Testis (tissue), 3 donors: Measurements from ENCODE around the gene H6PD. TPM values are rescaled to one million over a fixed set of nuclear protein-coding genes. Genes with fewer than 3 reads are reported as not detected.

Experiments
- DNase-seq: peaks from one replicate; pipeline ENCODE4 v3.0.0-alpha.2; 2019
- H3K27ac ChIP-seq, 2 donors: fragments of 200-600 bp; sonication (generic); one replicate each; pipeline ENCODE4 v1.5.1; 2019
- H3K27me3 ChIP-seq: fragments of 200-600 bp; sonication (generic); one replicate; pipeline ENCODE4 v1.5.1; 2019
- H3K36me3 ChIP-seq: fragments of 200-600 bp; sonication (generic); one replicate; pipeline ENCODE4 v1.5.1; 2017; ENCODE audit warnings: low read depth; ENCODE audit errors: missing control alignments
- H3K4me1 ChIP-seq: fragments of 200-600 bp; sonication (generic); one replicate; pipeline ENCODE4 v1.5.1; 2019
- H3K4me3 ChIP-seq, 2 donors: fragments of 200-600 bp; sonication (generic); one replicate each; pipeline ENCODE4 v1.5.1; 2017 to 2019
- H3K9me3 ChIP-seq: fragments of 200-600 bp; sonication (generic); one replicate; pipeline ENCODE4 v1.5.1; 2017
- POLR2A ChIP-seq: fragments of 450-650 bp; IDR thresholded peaks from one replicate; pipeline ENCODE4 v1.6.1; 2017; ENCODE audit warnings: antibody characterized with exemption, mild to moderate bottlenecking, moderate library complexity
- WGBS, 2 donors: methylation state at CpG; one replicate each; pipeline ENCODE4 v1.1.5; 2018; 5-methylcytosine and 5-hydroxymethylcytosine counted together
- intact Hi-C: fragments of 100-400 bp; cut with DNase I; formaldehyde crosslinking; loops from one replicate; pipeline ENCODE4 v1.15.1; 2023; ENCODE audit warnings: low total_unique reads
- polyA plus RNA-seq: library from polyadenylated mRNA; stranded (reverse); fragments of 350-450 nt; fragmentation: Illumina TruSeq; extraction: RNeasy Lipid Tissue Mini Kit (QIAGEN cat#74804); gene quantifications from one replicate; pipeline ENCODE4 v1.2.3, GENCODE V29; 2014; ENCODE audit warnings: low read depth, low replicate concordance; ENCODE audit not compliant: insufficient read depth
- total RNA-seq, 2 donors: library from RNA; depleted of rRNA; stranded (reverse); fragments of >200 nt; gene quantifications; one replicate each; pipeline ENCODE4 v1.2.3, GENCODE V29; 2016
- TF ChIP-seq, protein P1 (sequence below), 3 experiments: fragments of 450-650 bp in 2 of 3; fragments of 200-600 bp in 1 of 3; sonication (generic) in 1 of 3; IDR thresholded peaks; one replicate each; pipeline ENCODE4 v1.5.1; 2016 to 2019; ENCODE audit warnings: antibody characterized with exemption in 3 of 3, mild to moderate bottlenecking in 2 of 3, moderate library complexity in 1 of 3

Gene H6PD
- total and polyA plus RNA-seq, 3 donors from 2014 or later = 23.8 to 67.8 (median 55.0) TPM

DNA sequence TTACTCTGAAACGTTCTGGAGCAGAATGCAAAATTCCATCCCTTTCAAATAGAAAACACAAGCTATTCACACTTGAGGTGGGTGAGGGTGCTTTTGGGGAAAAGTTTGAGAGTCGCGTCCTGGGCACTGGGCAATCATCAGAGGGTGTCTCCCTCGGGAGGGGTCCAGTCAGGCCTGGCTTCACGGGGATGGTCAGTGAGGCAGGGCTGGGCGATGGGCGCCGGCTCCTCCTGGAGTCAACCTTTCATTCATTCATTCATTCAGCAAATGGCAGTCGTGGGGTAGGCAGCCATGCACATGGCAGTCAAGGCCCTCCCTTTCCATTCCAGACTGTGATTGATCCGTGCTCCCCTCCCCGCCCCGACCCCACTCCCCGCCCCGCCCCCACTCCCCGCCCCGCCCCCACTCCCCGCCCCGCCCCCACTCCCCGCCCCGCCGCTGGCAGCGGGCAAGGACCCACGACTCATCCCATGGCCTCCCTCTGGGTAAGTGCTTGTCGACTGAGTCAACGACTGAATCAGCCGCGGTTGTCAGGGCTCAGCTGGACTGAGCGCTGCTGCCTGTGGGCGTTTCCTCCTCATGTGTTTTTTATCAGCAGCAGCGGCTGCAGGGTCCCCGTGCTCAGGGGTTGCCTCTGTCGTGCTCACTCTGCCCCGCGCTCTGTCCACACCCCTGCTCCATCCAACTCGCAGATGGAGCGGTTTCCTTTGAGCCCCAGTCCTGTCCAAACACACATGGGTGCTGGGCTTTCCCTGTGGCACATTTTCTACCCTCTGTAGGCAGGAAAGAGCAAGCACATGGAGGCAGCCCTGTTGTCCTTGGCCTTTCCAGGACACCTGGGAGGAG is 45.7 kb downstream of the H6PD start:
- intact Hi-C loops = no loop called here
- 25 to 34% methylated on average over 15 to 36 of the region's 36 CpGs for WGBS, 2 donors
- H3K27ac ChIP-seq = no peak overlapping the region

DNA sequence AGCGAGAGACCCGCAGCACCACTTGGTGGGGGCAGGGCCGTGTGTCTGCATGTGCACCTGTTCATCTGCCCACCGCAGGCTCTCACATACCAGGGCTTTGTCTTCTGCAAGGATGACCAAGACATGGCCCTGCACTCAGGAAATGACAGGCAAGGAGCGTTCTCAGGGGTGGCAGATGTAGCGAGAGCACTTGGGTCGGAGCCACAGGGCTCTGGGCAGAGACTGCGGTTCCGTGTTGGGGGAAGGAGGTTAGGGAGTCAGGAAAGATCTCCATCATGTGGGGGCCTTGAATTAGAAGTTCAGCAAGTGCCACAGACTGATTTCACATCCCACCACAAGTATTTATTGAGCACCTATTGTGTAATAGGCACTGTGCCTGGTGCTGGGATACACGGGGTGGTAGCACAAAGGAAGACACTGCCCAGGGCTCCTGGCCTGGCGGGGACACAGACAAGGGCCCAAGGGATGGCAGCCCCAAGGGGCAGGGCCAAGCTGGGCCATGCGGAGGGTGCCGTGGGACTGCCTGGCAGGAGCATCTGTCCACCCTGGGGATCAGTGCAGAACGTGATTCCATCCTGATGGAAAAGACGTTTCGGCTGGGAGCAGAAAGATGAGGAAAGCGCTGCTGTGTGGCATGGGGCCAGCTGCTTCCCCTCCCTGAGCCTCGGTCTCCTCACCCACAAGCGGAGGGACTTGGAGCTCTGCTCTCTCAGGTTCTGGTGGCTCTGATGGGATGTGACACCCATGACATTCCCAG is 46.7 kb downstream of the H6PD start:
- Histone ChIP-seq H3K27ac (no peak overlapping the region), H3K27me3 (no peaks in the 10 kb centered on the region), H3K4me1 (peaks cover 25% of the 10 kb centered on the region), H3K4me3 (no peak overlapping the region), H3K9me3 (no peaks in the 10 kb centered on the region), H3K36me3 (no peaks in the 10 kb centered on the region)
- no peak for DNase-seq
- WGBS, 2 donors = 52 to 67% methylated on average over 15 to 19 of the region's 19 CpGs
- intact Hi-C loops = no loop called here
- no peak for TF ChIP-seq POLR2A
- TF ChIP-seq, protein P1, sequence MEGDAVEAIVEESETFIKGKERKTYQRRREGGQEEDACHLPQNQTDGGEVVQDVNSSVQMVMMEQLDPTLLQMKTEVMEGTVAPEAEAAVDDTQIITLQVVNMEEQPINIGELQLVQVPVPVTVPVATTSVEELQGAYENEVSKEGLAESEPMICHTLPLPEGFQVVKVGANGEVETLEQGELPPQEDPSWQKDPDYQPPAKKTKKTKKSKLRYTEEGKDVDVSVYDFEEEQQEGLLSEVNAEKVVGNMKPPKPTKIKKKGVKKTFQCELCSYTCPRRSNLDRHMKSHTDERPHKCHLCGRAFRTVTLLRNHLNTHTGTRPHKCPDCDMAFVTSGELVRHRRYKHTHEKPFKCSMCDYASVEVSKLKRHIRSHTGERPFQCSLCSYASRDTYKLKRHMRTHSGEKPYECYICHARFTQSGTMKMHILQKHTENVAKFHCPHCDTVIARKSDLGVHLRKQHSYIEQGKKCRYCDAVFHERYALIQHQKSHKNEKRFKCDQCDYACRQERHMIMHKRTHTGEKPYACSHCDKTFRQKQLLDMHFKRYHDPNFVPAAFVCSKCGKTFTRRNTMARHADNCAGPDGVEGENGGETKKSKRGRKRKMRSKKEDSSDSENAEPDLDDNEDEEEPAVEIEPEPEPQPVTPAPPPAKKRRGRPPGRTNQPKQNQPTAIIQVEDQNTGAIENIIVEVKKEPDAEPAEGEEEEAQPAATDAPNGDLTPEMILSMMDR (IDR thresholded peaks at IDR 0.05) = no peak

More for the DNA sequence above, 45.7 kb downstream of the H6PD start:
- DNase-seq = no peak
- TF ChIP-seq, protein P1 (IDR thresholded peaks at IDR 0.05) = no peak
- no peak for TF ChIP-seq POLR2A
- H3K9me3 ChIP-seq = no peaks in the 10 kb centered on the region
- H3K27me3 ChIP-seq = no peaks in the 10 kb centered on the region
- H3K4me3 ChIP-seq = no peak overlapping the region
- H3K4me1 ChIP-seq = peaks cover 25% of the 10 kb centered on the region
- H3K36me3 ChIP-seq = no peaks in the 10 kb centered on the region

DNA sequence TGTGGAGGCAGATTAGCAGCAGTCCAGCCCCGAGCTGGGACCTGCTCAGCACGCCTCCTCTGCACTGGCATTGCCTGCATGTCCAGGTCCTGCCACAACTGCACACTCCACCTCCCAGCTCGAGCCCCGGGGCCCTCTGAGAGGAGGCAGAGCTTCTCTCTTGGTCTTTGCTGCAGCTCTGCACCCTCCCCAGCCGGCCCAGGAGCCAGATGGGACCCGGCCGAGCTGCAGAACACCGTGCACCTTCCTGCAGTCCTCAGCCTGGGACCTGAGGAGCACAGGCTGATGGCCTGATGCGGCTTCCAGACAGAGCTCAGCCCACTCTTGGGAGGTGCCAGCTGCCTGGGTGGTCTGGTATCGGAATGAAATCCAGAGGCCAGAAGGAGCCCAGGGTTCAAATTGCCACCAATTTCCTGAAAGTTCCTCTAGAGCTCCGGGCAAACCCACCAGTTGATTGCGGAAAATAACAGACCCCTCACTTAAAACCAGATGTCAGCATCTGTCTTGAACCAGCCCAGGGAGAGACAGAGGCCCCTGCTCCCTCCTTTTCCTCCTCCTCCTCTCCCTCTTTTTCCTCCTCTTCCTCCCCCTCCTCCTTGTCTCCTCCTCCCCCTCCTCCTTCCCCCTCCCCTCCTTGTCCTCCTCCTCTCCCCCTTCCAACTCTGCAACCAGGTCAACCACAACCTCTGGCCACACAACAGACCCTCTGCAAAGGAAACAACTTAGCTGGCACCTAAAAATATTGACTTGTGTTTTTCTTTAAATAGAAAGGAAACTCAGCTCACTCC is 47.5 kb downstream of the H6PD start:
- intact Hi-C loops = no loop called here
- no peaks in the 10 kb centered on the region for H3K36me3 ChIP-seq
- no peak overlapping the region for H3K27ac ChIP-seq
- TF ChIP-seq, protein P1 (IDR thresholded peaks at IDR 0.05) = no peak
- TF ChIP-seq POLR2A = no peak
- H3K9me3 ChIP-seq = no peaks in the 10 kb centered on the region
- H3K27me3 ChIP-seq = no peaks in the 10 kb centered on the region
- peak; percentile 52 for DNase-seq
- 34 to 59% methylated on average over 4 to 12 of the region's 12 CpGs for WGBS, 2 donors
- H3K4me3 ChIP-seq = no peak overlapping the region
- H3K4me1 ChIP-seq = peaks cover 25% of the 10 kb centered on the region

DNA sequence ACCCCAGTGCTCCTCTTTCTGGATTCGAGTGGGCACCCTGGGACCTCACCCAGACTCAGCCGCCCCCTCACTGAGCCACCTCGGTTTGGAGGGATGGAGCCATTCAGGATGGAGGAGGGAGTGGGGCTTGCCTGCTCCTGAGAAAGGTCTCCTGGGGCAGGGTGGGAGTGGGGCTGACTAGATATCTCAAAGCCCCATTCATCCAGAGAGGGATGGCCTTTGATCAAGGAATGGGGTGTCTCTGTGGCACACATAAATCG is 48.1 kb downstream of the H6PD start:
- intact Hi-C loops = no loop called here
- H3K27ac ChIP-seq = no peak overlapping the region
- TF ChIP-seq POLR2A = no peak
- TF ChIP-seq, protein P1 (IDR thresholded peaks at IDR 0.05) = no peak
- no peaks in the 10 kb centered on the region for H3K27me3 ChIP-seq
- no peaks in the 10 kb centered on the region for H3K9me3 ChIP-seq
- H3K4me3 ChIP-seq = no peak overlapping the region
- DNase-seq = no peak
- 58 to 63% methylated on average over 4 of the region's 4 CpGs for WGBS, 2 donors
- peaks cover 25% of the 10 kb centered on the region for H3K4me1 ChIP-seq
- H3K36me3 ChIP-seq = no peaks in the 10 kb centered on the region
